Osteocyte (in vitro differentiated cells): Measurements from ENCODE around the gene ZHX3. TPM values are rescaled to one million over a fixed set of nuclear protein-coding genes. Genes with fewer than 3 reads are reported as not detected.

Source experiments
- DNase-seq: peaks from one replicate; pipeline ENCODE4 v3.0.0; 2021; ENCODE audit warnings: mixed read lengths; ENCODE audit not compliant: unreplicated experiment; ENCODE audit errors: extremely low spot score
- H3K27ac Mint-ChIP-seq: one replicate; pipeline ENCODE4 v1.8.0; 2021; ENCODE audit warnings: mild to moderate bottlenecking, mixed read lengths; ENCODE audit not compliant: unreplicated experiment
- H3K27me3 Mint-ChIP-seq: one replicate; pipeline ENCODE4 v1.8.0; 2021; ENCODE audit warnings: mixed read lengths; ENCODE audit not compliant: unreplicated experiment
- H3K36me3 Mint-ChIP-seq: one replicate; pipeline ENCODE4 v1.8.0; 2021; ENCODE audit warnings: mixed read lengths; ENCODE audit not compliant: unreplicated experiment
- H3K4me1 Mint-ChIP-seq: one replicate; pipeline ENCODE4 v1.8.0; 2021; ENCODE audit warnings: mixed read lengths; ENCODE audit not compliant: unreplicated experiment
- H3K4me3 Mint-ChIP-seq: one replicate; pipeline ENCODE4 v1.8.0; 2021; ENCODE audit warnings: mild to moderate bottlenecking, moderate library complexity, mixed read lengths; ENCODE audit not compliant: unreplicated experiment
- H3K9me3 Mint-ChIP-seq: one replicate; pipeline ENCODE4 v1.8.0; 2021; ENCODE audit warnings: mixed read lengths; ENCODE audit not compliant: unreplicated experiment
- total RNA-seq: library from RNA; stranded (reverse); gene quantifications from 2 replicates; pipeline ENCODE4 v1.2.1, GENCODE V29; 2021
- TF ChIP-seq, protein P1 (sequence below): fragments of 200-600 bp; sonication (generic); IDR thresholded peaks from 2 replicates; pipeline ENCODE4 v1.5.0; 2021; ENCODE audit warnings: antibody characterized with exemption, mild to moderate bottlenecking, moderate library complexity

ZHX3 gene
- total RNA-seq, 1 donor from 2014 or later: 44.5 TPM

DNA sequence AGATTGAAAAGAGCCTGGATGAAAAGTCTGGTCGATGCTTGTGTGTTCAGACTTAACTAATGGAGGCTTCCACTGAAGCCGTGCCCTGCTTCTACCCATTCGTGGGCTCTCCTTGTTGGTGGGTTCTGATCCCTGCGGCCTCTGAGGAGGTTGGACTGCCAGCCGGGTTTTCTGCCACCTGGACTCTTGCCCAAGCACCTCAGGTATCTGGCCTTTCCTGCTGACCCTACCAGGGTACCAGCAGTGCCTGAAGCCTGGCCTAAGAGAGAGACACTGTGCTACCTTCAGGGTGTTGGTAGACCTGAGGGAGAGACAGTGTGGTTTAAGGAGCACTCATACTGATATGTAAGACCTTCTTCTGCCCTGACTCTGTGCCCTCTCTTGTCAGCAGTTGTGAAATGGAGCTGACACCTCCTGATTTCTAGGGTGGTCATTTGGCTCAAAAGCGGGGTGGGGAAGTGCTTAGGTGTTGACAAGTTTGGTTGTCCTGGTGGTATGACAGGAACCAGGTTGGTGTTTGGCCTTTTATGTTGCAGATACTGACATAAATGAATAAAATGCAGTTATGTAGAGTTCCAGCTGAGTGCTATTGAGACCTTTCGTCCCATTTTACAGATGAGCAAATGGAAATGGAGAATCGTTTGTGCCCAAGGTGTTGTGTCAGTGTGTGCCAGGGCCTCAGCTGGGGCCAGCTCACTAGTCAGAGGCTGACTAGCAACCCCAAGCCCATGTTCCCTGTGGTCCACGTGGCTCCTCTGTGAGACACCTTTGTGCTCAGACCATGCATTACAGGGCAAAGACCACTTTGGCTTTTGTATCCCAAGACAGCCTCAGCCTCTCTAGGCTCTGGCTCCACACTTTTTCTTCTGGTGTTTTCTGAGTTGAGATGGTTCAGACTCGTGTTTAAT is 177.1 kb downstream of the ZHX3 start:
- H3K27ac Mint-ChIP-seq: peak overlapping the region; percentile 82
- H3K9me3 Mint-ChIP-seq: no peaks in the 10 kb centered on the region
- H3K27me3 Mint-ChIP-seq: no peaks in the 10 kb centered on the region
- DNase-seq: no peak
- H3K4me1 Mint-ChIP-seq: peaks cover 61% of the 10 kb centered on the region
- H3K4me3 Mint-ChIP-seq: peak overlapping the region; percentile 7
- TF ChIP-seq, protein P1, sequence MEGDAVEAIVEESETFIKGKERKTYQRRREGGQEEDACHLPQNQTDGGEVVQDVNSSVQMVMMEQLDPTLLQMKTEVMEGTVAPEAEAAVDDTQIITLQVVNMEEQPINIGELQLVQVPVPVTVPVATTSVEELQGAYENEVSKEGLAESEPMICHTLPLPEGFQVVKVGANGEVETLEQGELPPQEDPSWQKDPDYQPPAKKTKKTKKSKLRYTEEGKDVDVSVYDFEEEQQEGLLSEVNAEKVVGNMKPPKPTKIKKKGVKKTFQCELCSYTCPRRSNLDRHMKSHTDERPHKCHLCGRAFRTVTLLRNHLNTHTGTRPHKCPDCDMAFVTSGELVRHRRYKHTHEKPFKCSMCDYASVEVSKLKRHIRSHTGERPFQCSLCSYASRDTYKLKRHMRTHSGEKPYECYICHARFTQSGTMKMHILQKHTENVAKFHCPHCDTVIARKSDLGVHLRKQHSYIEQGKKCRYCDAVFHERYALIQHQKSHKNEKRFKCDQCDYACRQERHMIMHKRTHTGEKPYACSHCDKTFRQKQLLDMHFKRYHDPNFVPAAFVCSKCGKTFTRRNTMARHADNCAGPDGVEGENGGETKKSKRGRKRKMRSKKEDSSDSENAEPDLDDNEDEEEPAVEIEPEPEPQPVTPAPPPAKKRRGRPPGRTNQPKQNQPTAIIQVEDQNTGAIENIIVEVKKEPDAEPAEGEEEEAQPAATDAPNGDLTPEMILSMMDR: no peak
- peaks cover 7% of the 10 kb centered on the region for H3K36me3 Mint-ChIP-seq

DNA sequence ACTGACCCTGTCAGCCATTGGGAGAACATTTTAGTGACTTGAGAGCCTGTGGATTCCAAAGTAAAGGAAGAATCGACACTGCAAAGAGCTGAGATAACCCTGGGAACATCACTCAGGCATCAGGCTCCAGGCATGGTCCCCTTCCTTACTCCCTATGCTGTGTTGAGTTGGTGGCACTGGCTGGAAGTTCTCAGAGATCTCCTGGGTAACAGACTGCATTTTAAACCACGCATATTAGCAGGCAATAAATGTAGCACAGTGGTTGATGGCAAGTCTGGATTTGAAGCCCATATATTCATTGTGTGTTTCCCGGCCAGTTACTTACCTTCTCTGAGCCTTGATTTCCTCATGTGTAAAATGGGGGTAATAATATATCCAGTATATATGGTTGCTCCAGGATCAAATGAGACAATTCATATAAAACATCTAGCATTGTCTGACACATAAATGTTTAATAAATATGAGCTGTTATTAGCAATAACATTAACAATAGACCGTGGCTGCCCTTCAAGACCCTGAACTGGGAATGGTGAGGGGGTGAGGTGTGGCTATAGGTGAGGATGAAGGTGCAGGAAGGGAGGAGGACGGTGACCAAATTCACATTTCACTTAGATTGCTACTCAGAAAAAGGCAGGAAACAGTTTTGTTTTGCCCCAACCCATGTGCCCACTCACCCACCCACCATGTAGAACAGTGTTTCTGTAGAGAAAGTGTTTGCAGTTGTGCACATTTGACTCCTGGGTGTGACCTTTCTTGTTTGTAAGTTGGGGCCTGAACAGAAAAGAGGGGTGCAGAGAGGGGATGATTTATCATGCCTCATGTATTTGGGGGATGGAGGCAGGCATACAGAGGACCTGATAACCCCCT is 178.1 kb downstream of the ZHX3 start:
- DNase-seq: no peak
- TF ChIP-seq, protein P1: no peak
- peak overlapping the region; percentile 90 for H3K27ac Mint-ChIP-seq
- peak overlapping the region; percentile 89 for H3K4me3 Mint-ChIP-seq
- H3K4me1 Mint-ChIP-seq: peaks cover 62% of the 10 kb centered on the region
- peaks cover 3% of the 10 kb centered on the region for H3K36me3 Mint-ChIP-seq
- H3K9me3 Mint-ChIP-seq: no peaks in the 10 kb centered on the region
- H3K27me3 Mint-ChIP-seq: no peaks in the 10 kb centered on the region

DNA sequence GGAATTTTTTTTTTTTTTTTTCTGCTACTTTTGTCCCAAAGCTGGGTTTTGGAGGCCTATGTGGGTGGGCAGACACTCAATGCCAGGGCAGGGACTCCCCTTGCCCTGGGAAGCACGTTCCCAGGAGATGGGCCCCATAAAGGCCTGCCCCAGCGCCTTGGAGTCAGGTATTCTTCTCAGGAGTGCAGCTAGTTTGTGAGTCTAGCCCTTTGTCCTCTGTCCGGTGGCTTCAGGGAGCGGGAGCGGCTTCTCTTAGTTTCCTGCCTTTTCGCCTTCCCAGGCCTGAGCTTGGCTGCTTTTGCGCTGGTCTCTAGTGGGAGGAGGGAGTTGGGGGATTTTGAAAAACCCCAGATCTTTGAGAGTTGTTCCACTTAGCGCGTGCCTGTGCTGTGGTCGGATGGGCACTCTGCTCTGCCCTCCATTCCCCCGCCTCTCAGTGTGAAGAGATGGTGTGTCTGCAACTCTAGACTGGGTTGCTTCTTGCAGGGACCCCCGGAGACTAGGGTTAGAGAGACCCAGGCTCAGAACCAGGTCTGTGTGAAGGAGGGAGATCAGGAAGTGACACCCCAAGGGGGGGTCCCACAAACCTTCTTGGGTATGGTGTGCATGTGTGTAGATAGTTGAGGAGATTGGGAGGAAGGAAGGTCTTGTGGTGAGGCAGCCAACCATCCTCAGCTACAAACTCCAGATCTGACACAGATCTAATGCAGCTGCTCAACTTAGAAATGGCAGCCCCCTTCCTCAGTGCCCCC is 178.9 kb downstream of the ZHX3 start:
- no peak for DNase-seq
- TF ChIP-seq, protein P1: no peak
- peaks cover 62% of the 10 kb centered on the region for H3K4me1 Mint-ChIP-seq
- no peaks in the 10 kb centered on the region for H3K36me3 Mint-ChIP-seq
- H3K9me3 Mint-ChIP-seq: no peaks in the 10 kb centered on the region
- peak overlapping the region; percentile 89 for H3K4me3 Mint-ChIP-seq
- H3K27me3 Mint-ChIP-seq: no peaks in the 10 kb centered on the region
- H3K27ac Mint-ChIP-seq: peak overlapping the region; percentile 90

DNA sequence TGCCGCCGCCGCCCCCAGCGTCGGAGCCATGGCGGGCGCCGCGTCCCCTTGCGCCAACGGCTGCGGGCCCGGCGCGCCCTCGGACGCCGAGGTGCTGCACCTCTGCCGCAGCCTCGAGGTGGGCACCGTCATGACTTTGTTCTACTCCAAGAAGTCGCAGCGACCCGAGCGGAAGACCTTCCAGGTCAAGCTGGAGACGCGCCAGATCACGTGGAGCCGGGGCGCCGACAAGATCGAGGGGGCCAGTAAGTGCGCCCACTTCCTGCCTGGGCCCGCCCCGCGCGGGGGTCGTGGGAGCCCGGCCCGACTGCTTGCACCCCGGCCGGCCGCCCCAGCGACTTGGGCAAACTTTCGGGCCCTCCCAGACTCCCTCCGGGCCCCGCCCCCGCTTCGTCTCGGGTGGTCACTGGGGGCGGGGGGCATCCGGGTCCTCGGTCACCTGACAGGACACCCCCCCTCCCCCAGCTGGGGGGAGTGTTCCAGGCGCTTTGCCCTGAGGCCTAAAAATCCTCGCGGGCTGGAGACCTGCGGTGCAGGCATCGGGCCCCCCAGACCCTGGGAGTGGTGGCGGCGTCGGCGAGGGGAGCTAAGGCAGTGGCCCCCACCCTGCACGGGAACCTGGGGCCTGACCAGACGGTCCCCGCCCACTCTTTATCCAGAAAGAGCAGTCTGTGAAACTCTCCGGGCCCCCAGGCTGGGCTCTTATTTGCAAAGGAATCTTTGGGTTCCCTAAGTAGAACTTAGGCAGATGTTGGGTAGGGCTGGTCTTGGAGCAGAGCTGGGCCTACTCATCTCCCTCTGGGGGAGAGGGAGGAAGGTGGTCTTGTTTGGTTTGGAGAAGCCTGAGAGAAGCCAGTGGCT is 179.7 kb downstream of the ZHX3 start:
- TF ChIP-seq, protein P1: no peak
- peak; percentile 89 for DNase-seq
- Mint-ChIP-seq H3K27ac (peak overlapping the region; percentile 90), H3K36me3 (no peaks in the 10 kb centered on the region), H3K27me3 (no peaks in the 10 kb centered on the region), H3K9me3 (no peaks in the 10 kb centered on the region), H3K4me3 (peak overlapping the region; percentile 89), H3K4me1 (peaks cover 57% of the 10 kb centered on the region)
